Prostate gland (tissue), 2 donors: ENCODE data around the gene RPL9. TPM values are rescaled to one million over a fixed set of nuclear protein-coding genes. Genes with fewer than 3 reads are reported as not detected.
"Not testable (repeated sequence)": the region's sequence is repeated elsewhere in the genome, so short reads cannot be mapped to it uniquely, and the experiment has no call there.

Experiments used
- DNase-seq: peaks from one replicate; pipeline ENCODE4 v3.0.0-alpha.2; 2019; ENCODE audit warnings: low spot score
- H3K27ac ChIP-seq, 2 donors: fragments of 200-600 bp; sonication (generic); 2 replicates each; pipeline ENCODE4 v1.5.1; 2017 to 2019
- H3K27me3 ChIP-seq: fragments of 200-600 bp; sonication (generic); replicated peaks from 2 replicates; pipeline ENCODE4 v1.5.1; 2019; ENCODE audit not compliant: insufficient read depth
- H3K36me3 ChIP-seq, 2 donors: fragments of 200-600 bp; sonication (generic); 1 replicate in 1 of 2; 2 replicates in 1 of 2; pipeline versions ENCODE4 v1.5.1 to v1.8.1; 2017 to 2019
- H3K4me1 ChIP-seq: fragments of 200-600 bp; sonication (generic); replicated peaks from 2 replicates; pipeline ENCODE4 v1.5.1; 2019
- H3K4me3 ChIP-seq, 2 donors: fragments of 200-600 bp; sonication (generic); 2 replicates each; pipeline ENCODE4 v1.5.1; 2017 to 2019
- H3K9me3 ChIP-seq: fragments of 200-600 bp; sonication (generic); 2 replicates; pipeline ENCODE4 v1.5.1; 2017
- POLR2A ChIP-seq: fragments of 450-650 bp; IDR thresholded peaks from one replicate; pipeline ENCODE4 v1.6.1; 2016; ENCODE audit warnings: antibody characterized with exemption, mild to moderate bottlenecking
- POLR2AphosphoS5 ChIP-seq: sonication (generic); formaldehyde crosslinking; IDR thresholded peaks from one replicate; pipeline ENCODE4 v1.6.1; 2017; ENCODE audit warnings: antibody characterized with exemption
- WGBS: methylation state at CpG from one replicate; pipeline ENCODE4 v1.1.5; 2018; 5-methylcytosine and 5-hydroxymethylcytosine counted together
- intact Hi-C: fragments of 100-400 bp; cut with DNase I; formaldehyde crosslinking; loops from one replicate; pipeline ENCODE4 v1.14.2; 2022
- total RNA-seq, 2 donors: library from RNA; depleted of rRNA; stranded (reverse); fragments of >200 nt; gene quantifications; one replicate each; pipeline ENCODE4 v1.1.0, GENCODE V29; 2016
- TF ChIP-seq, protein P1 (sequence below), 4 experiments: fragments of 200-600 bp in 2 of 4; fragments of 450-650 bp in 2 of 4; sonication (generic) in 2 of 4; IDR thresholded peaks; 1 replicate in 3 of 4; 2 replicates in 1 of 4; pipeline ENCODE4 v1.5.1; 2016 to 2019; ENCODE audit warnings: antibody characterized with exemption in 4 of 4, mild to moderate bottlenecking in 2 of 4, moderate library complexity in 2 of 4

The RPL9 gene
- total RNA-seq, 2 donors from 2014 or later: 1,563 to 5,624 TPM

DNA sequence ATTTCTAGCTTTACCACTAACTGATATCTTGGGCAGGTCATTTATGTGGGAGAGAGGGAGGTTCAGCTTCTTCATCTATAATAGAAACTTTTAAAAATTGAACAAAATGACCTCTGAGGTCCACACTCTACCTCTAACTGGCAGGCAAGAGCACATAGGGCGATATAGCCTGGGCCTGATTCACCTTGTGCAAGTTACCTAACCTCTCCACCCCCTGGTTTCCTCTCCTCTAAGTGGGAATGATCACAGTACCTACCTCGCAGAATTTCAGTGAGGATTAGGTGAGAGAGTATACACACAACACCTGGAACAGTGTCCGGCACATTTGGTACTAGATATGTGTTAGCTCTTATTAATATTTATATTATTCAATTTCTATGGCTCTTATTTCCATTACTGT lies 36.5 kb downstream of the RPL9 start:
- Histone ChIP-seq H3K4me3 (no peak overlapping the region), H3K9me3 (no peaks in the 10 kb centered on the region), H3K4me1 (no peaks in the 10 kb centered on the region), H3K27ac (no peak overlapping the region), H3K27me3 (no peaks in the 10 kb centered on the region), H3K36me3 (no peaks in the 10 kb centered on the region)
- 89% methylated on average over 3 of the region's 3 CpGs for WGBS
- intact Hi-C loops: no loop called here
- TF ChIP-seq, protein P1, sequence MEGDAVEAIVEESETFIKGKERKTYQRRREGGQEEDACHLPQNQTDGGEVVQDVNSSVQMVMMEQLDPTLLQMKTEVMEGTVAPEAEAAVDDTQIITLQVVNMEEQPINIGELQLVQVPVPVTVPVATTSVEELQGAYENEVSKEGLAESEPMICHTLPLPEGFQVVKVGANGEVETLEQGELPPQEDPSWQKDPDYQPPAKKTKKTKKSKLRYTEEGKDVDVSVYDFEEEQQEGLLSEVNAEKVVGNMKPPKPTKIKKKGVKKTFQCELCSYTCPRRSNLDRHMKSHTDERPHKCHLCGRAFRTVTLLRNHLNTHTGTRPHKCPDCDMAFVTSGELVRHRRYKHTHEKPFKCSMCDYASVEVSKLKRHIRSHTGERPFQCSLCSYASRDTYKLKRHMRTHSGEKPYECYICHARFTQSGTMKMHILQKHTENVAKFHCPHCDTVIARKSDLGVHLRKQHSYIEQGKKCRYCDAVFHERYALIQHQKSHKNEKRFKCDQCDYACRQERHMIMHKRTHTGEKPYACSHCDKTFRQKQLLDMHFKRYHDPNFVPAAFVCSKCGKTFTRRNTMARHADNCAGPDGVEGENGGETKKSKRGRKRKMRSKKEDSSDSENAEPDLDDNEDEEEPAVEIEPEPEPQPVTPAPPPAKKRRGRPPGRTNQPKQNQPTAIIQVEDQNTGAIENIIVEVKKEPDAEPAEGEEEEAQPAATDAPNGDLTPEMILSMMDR (IDR thresholded peaks at IDR 0.05): no peak
- TF ChIP-seq POLR2A (no peak), POLR2AphosphoS5 (no peak)
- no peak for DNase-seq

- Histone ChIP-seq H3K4me3 (no peak overlapping the region), H3K27me3 (no peaks in the 10 kb centered on the region), H3K4me1 (no peaks in the 10 kb centered on the region), H3K27ac (no peak overlapping the region), H3K9me3 (no peaks in the 10 kb centered on the region), H3K36me3 (no peaks in the 10 kb centered on the region)
- WGBS: 80% methylated on average over 2 of the region's 2 CpGs
- no peak for DNase-seq
- TF ChIP-seq POLR2A (no peak), POLR2AphosphoS5 (no peak)
- TF ChIP-seq, protein P1 (IDR thresholded peaks at IDR 0.05): no peak
- intact Hi-C loops: no loop called here
Measured at GRCh38 chr4:39415678-39416283, 42.9 kb downstream of the RPL9 start.

- H3K27me3 ChIP-seq, DNase-seq, H3K9me3 ChIP-seq, H3K36me3 ChIP-seq, H3K27ac ChIP-seq, H3K4me3 ChIP-seq, H3K4me1 ChIP-seq, intact Hi-C loops: not testable (repeated sequence)
- WGBS: 96% methylated on average over 8 of the region's 8 CpGs
Measured at GRCh38 chr4:39411561-39411960, 47.2 kb downstream of the RPL9 start.

GRCh38 chr4:39410415-39410814 lies 48.3 kb downstream of the RPL9 start:
- no peak for DNase-seq
- TF ChIP-seq POLR2AphosphoS5 (no peak), POLR2A (no peak)
- TF ChIP-seq, protein P1 (IDR thresholded peaks at IDR 0.05): no peak
- Histone ChIP-seq H3K4me1 (no peaks in the 10 kb centered on the region), H3K4me3 (no peak overlapping the region), H3K27ac (no peak overlapping the region), H3K9me3 (no peaks in the 10 kb centered on the region), H3K27me3 (no peaks in the 10 kb centered on the region), H3K36me3 (no peaks in the 10 kb centered on the region)
- 51% methylated on average over 5 of the region's 5 CpGs for WGBS
- intact Hi-C loops: no loop called here

GRCh38 chr4:39407584-39407885 lies 51.2 kb downstream of the RPL9 start:
- intact Hi-C loops: no loop called here
- Histone ChIP-seq H3K36me3 (no peaks in the 10 kb centered on the region), H3K4me3 (no peak overlapping the region), H3K27ac (no peak overlapping the region), H3K27me3 (no peaks in the 10 kb centered on the region), H3K4me1 (no peaks in the 10 kb centered on the region), H3K9me3 (no peaks in the 10 kb centered on the region)
- DNase-seq: no peak
- no peak for TF ChIP-seq POLR2AphosphoS5
- TF ChIP-seq, protein P1 (IDR thresholded peaks at IDR 0.05): no peak
- no peak for TF ChIP-seq POLR2A
- WGBS: 60% methylated on average over 1 of the region's 1 CpG
